ENCODE results near the gene CNST. TPM values are rescaled to one million over a fixed set of nuclear protein-coding genes. Genes with fewer than 3 reads are reported as not detected.
"Not testable (repeated sequence)": the region's sequence is repeated elsewhere in the genome, so short reads cannot be mapped to it uniquely, and the experiment has no call there.

Gene CNST
- total RNA-seq, 1 donor from 2014 or later = 8.3 TPM

DNA sequence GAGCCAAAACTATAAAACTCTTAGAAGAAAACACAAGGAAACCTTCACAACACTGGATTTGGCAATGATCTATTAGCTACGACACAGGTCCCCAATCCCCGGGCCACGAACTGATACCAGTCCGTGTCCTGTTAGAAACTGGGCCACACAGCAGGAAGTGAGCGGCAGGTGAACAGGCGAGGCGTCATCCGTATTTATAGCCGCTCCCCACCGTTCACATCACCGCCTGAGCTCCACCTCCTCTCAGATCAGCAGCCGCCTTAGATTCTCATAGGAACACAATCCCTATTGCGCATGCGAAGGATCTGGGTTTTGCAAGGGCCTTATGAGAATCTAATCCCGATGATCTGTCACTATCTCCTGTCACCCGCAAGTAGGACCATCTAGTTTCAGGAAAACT, 12.1 kb upstream of the CNST start:
- no peak overlapping the region for H3K4me3 ChIP-seq (ENCODE audit: low read depth, low read length)
- TF ChIP-seq, protein P1, sequence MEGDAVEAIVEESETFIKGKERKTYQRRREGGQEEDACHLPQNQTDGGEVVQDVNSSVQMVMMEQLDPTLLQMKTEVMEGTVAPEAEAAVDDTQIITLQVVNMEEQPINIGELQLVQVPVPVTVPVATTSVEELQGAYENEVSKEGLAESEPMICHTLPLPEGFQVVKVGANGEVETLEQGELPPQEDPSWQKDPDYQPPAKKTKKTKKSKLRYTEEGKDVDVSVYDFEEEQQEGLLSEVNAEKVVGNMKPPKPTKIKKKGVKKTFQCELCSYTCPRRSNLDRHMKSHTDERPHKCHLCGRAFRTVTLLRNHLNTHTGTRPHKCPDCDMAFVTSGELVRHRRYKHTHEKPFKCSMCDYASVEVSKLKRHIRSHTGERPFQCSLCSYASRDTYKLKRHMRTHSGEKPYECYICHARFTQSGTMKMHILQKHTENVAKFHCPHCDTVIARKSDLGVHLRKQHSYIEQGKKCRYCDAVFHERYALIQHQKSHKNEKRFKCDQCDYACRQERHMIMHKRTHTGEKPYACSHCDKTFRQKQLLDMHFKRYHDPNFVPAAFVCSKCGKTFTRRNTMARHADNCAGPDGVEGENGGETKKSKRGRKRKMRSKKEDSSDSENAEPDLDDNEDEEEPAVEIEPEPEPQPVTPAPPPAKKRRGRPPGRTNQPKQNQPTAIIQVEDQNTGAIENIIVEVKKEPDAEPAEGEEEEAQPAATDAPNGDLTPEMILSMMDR (conservative IDR thresholded peaks at IDR 0.05; ENCODE audit: low read depth, low read length) = no peak

DNA sequence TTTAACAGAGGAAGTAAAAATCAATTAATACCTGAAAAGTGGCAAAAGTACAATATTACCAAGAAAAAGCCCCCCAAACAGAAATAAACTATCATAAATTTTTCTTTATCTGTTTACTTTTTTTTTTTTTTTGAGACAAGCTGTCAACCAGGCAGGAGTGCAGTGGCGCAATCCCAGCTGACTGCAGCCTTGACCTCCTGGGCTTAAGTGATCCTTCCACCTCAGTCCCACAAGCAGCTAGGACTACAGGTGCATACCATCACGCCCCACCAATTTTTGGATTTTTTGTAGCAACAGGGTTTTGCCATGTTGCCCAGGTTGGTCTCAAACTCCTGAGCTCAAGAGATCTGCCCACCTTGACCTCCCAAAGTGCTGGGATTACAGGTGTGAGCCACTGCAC, 8.2 kb upstream of the CNST start:
- DNase-seq (ENCODE audit: low read depth) = no peak
- TF ChIP-seq, protein P1 (conservative IDR thresholded peaks at IDR 0.05; ENCODE audit: low read depth, low read length) = no peak
- no peak overlapping the region for H3K4me3 ChIP-seq (ENCODE audit: low read depth, low read length)

More for the DNA sequence above, 12.1 kb upstream of the CNST start:
- DNase-seq (ENCODE audit: low read depth) = no peak

DNA sequence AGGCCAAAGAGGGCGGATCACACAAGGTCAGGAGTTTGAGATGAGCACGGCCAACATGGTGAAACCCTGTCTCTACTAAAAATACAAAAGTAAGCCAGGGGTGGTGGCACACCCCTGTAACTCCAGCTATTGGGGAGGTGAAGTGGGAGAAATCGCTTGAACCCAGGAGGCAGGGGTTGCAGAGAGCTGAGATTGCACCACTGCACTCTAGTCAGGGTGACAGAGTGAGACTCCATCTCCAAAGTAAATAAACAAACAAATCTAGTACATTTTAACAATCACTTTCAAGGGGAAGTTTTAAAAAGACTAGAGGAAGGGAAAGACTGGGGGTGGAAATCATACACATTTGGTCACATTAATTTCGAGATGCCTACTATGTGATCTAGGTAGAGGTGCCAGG, 6.9 kb upstream of the CNST start:
- no peak overlapping the region for H3K4me3 ChIP-seq (ENCODE audit: low read depth, low read length)
- TF ChIP-seq, protein P1 (conservative IDR thresholded peaks at IDR 0.05; ENCODE audit: low read depth, low read length) = no peak
- no peak for DNase-seq (ENCODE audit: low read depth)

DNA sequence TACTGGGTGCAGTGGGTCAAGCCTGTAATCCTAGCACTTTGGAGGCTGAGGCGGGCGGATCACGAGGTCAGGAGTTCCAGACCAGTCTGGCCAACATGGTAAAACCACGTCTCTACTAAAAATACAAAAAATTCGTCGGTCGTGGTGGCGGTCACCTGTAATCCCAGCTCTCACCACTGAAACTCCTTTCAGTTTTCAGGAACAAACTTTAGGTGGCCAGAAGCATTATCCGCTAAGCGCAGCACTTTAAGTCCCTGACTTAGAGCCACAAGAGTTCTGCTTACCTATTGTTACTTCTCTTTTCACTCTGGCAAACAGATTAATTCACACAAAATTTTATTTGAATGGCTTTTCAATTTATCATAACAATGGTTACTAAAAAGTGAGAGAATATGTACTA, 5.4 kb upstream of the CNST start:
- not testable (repeated sequence) for H3K4me3 ChIP-seq (ENCODE audit: low read depth, low read length); DNase-seq (ENCODE audit: low read depth)

DNA sequence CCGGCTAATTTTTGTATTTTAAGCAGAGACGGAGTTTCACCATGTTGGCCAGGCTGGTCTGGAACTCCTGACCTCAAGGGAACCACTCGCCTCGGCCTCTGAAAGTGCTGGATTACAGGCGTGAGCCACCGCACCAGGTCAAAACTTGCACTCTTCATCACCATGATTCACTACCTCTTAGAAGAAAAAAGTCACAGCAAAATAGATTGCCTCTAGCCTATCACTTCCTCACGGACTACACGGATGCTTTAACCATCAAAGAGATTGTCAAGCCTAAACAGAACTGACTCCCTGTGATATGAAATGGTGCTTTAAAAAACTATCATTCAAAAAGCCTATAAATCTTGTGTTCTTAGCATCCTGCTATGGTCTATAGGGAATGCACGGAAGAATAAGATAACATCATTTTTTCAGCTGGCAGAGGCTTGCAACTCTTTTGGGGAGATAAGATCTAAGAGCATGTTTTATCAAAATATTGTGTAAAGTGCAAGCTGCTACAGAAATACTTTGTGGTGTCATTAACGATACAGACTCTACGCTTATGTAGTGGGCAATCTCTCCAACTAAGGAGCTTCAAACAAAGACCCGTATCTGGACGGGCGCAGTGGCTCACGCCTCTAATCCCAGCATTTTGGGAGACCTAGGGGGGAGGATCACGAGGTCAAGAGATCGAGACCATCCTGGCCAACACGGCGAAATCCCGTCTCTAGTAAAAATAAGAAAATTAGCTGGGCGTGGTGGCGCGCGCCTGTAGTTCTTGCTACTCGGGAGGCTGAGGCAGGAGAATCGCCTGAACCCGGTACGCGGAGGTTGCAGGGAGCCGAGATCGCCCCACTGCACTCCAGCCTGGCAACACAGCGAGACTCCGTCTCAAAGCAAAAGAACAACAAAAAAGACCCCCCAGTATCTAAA, 1.2 kb upstream of the CNST start:
- H3K4me3 ChIP-seq (ENCODE audit: low read depth, low read length) = peak overlapping the region; percentile 96
- TF ChIP-seq, protein P1 (conservative IDR thresholded peaks at IDR 0.05; ENCODE audit: low read depth, low read length) = no peak
- no peak for DNase-seq (ENCODE audit: low read depth)

DNA sequence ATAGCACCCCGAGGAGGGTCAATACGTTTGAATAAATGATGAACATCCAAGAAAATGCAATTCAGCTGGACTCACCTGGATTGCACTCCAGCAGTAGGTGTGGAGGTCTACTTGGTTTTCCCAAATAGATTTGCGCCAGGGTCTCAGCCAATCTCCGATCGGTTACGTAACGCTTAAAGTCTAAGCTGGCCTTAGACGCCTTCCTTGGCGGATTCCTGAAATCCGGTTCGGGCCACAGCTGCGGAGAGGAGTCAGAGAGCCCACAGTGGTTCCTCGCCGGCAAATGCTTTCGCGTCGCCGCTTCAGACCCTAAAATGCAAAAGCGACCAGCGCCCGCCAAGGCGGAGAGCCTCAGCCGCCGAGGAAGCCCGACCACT, 517 bp upstream of the CNST start:
- TF ChIP-seq, protein P1 (conservative IDR thresholded peaks at IDR 0.05; ENCODE audit: low read depth, low read length) = no peak
- no peak for DNase-seq (ENCODE audit: low read depth)
- peak overlapping the region; percentile 96 for H3K4me3 ChIP-seq (ENCODE audit: low read depth, low read length)

DNA sequence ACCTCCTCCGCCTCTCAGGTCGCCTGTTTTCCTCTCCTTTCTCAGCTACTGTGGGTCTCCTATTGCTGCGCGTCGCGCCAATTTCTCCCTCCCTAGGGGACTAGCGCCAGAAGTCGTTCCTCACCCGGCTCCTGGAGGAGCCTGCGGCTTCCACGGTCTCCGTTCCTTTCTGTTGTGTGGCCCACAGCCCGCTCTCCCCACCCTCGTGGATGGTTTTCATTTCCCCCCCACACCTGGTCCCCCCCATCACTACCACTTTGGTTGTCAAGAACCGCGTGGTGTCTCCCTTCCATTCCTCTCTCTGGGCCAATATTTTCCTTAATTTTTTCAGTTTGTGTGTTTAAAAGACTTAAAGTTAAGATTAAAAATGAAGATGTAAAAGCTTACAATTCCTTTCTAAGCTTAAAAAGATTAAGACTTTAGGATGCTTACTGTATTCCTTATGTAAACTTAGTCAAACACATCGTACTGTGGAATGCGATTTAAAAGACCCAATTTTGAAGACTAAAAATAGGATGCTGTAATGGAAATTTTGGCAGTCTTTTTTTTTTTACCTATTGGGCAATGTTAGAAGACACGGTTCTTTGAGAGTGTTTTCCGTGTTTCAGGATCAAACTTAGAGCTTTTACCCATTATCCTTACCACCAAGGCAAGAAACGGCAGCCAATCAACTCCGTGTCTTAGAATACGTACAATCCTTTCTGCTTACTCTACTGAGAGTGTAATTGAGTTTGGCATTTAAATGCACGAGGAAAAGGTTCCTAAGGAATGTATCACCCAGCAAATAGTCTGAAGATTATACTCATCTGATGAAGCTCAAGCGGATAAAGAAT, 773 bp downstream of the CNST start:
- TF ChIP-seq, protein P1 (conservative IDR thresholded peaks at IDR 0.05; ENCODE audit: low read depth, low read length) = no peak
- peak overlapping the region; percentile 96 for H3K4me3 ChIP-seq (ENCODE audit: low read depth, low read length)
- no peak for DNase-seq (ENCODE audit: low read depth)
